HAP-1 (cell line): ENCODE measurements around the gene SEC61A1.

Experiments
- DNase-seq, 2 experiments: peaks; one replicate each; pipeline ENCODE4 v3.0.0-alpha.2; 2016 to 2020; ENCODE audit warnings: low spot score in 2 of 2
- H3K27me3 ChIP-seq: fragments of 250-450 bp; sonication (Bioruptor Pico); 2 replicates; pipeline ENCODE4 v1.5.1; 2020; ENCODE audit warnings: low read depth, mild to moderate bottlenecking, moderate library complexity
- H3K36me3 ChIP-seq: fragments of 250-450 bp; sonication (Bioruptor Pico); replicated peaks from 2 replicates; pipeline ENCODE4 v1.5.1; 2020; ENCODE audit warnings: mild to moderate bottlenecking
- H3K4me1 ChIP-seq: fragments of 250-450 bp; sonication (Bioruptor Pico); 2 replicates; pipeline ENCODE4 v1.5.1; 2020; ENCODE audit warnings: mild to moderate bottlenecking
- H3K4me3 ChIP-seq: fragments of 250-450 bp; sonication (Bioruptor Pico); 2 replicates; pipeline ENCODE4 v1.5.1; 2020; ENCODE audit warnings: mild to moderate bottlenecking, moderate library complexity
- H3K9me3 ChIP-seq: fragments of 250-450 bp; sonication (Bioruptor Pico); 2 replicates; pipeline ENCODE4 v1.5.1; 2020; ENCODE audit warnings: mild to moderate bottlenecking, moderate library complexity
- in situ Hi-C: fragments of 300-500 bp; cut with MboI; formaldehyde crosslinking; loops from 3 replicates; pipeline ENCODE4 v1.14.3; 2020; ENCODE audit warnings: low sequenced_read_pairs, inconsistent platforms, mixed read lengths

SEC61A1 gene

DNA sequence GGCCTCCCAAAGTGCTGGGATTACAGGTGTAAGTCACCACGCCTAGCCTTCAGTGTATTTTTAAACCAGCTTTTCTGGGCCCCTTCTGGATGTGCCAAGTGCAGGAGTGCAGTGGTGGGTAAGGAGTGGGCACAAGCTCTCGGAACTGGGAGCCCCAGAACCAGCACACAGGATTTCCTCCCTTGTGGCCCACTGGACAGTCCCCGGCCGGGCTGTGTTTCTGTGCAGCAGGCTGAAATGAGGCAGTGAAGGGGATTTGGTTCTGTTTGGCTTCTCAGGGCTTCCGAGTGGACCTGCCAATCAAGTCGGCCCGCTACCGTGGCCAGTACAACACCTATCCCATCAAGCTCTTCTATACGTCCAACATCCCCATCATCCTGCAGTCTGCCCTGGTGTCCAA is 14.4 kb downstream of the SEC61A1 start:
- H3K4me1 ChIP-seq = no peaks in the 10 kb centered on the region
- H3K27me3 ChIP-seq = no peaks in the 10 kb centered on the region
- H3K4me3 ChIP-seq = no peak overlapping the region
- no peak for DNase-seq
- in situ Hi-C loops = no loop called here
- H3K9me3 ChIP-seq = no peaks in the 10 kb centered on the region
- peaks cover 98% of the 10 kb centered on the region for H3K36me3 ChIP-seq

GRCh38 chr3:128067489-128067888 is 15.3 kb downstream of the SEC61A1 start:
- no peak for DNase-seq
- in situ Hi-C loops = no loop called here
- peaks cover 98% of the 10 kb centered on the region for H3K36me3 ChIP-seq

DNA sequence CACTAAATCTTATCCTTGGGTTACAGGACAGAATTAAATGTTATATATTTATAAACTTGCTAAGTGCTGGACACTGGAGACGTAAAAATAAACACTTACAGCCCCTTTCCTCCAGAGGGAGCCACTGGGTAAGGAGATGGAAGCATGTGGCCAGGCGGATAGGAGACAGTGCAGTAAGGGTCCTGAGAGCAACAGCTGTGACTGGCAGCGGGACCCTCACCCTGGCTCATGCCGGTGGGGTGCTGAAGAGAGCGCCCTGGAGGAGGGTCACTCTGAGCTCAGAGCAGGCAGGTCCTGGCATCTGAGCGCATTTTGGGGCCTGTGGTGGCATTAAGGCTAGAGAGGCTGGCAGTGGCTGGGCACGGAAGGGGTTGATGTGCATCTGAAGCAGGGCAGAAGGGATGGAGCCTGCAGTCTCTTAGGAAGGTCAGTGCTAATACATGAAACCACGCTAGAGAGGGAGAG is 16.0 kb downstream of the SEC61A1 start:
- Histone ChIP-seq H3K9me3 (no peaks in the 10 kb centered on the region), H3K4me1 (no peaks in the 10 kb centered on the region), H3K27me3 (no peaks in the 10 kb centered on the region), H3K4me3 (no peak overlapping the region), H3K36me3 (peaks cover 98% of the 10 kb centered on the region)
- DNase-seq = peak; percentile 53 to 66
- in situ Hi-C loops = no loop called here

More at GRCh38 chr3:128067489-128067888, 15.3 kb downstream of the SEC61A1 start:
- Histone ChIP-seq H3K9me3 (no peaks in the 10 kb centered on the region), H3K4me3 (no peak overlapping the region), H3K4me1 (no peaks in the 10 kb centered on the region), H3K27me3 (no peaks in the 10 kb centered on the region)

DNA sequence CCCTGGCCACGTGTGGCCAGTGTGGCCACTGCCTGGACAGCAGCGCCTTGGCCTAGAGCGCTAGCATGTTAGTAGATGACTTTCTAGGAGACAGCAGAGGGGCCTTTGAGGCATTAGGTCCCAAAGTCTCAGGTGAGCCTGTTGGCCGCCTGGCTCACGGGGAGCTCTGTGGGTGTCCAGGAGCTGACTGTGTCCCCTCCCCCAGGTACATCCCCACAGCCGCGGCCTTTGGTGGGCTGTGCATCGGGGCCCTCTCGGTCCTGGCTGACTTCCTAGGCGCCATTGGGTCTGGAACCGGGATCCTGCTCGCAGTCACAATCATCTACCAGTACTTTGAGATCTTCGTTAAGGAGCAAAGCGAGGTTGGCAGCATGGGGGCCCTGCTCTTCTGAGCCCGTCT is 17.0 kb downstream of the SEC61A1 start:
- in situ Hi-C loops = no loop called here
- H3K27me3 ChIP-seq = no peaks in the 10 kb centered on the region
- H3K9me3 ChIP-seq = no peaks in the 10 kb centered on the region
- DNase-seq = no peak
- H3K4me3 ChIP-seq = no peak overlapping the region
- peaks cover 98% of the 10 kb centered on the region for H3K36me3 ChIP-seq
- no peaks in the 10 kb centered on the region for H3K4me1 ChIP-seq

- Histone ChIP-seq H3K4me3 (no peak overlapping the region), H3K27me3 (no peaks in the 10 kb centered on the region), H3K36me3 (peaks cover 88% of the 10 kb centered on the region), H3K9me3 (no peaks in the 10 kb centered on the region), H3K4me1 (no peaks in the 10 kb centered on the region)
- no peak for DNase-seq
- in situ Hi-C loops = no loop called here
These were observed 18.8 kb downstream of the SEC61A1 start for GRCh38 chr3:128070898-128071591.

DNA sequence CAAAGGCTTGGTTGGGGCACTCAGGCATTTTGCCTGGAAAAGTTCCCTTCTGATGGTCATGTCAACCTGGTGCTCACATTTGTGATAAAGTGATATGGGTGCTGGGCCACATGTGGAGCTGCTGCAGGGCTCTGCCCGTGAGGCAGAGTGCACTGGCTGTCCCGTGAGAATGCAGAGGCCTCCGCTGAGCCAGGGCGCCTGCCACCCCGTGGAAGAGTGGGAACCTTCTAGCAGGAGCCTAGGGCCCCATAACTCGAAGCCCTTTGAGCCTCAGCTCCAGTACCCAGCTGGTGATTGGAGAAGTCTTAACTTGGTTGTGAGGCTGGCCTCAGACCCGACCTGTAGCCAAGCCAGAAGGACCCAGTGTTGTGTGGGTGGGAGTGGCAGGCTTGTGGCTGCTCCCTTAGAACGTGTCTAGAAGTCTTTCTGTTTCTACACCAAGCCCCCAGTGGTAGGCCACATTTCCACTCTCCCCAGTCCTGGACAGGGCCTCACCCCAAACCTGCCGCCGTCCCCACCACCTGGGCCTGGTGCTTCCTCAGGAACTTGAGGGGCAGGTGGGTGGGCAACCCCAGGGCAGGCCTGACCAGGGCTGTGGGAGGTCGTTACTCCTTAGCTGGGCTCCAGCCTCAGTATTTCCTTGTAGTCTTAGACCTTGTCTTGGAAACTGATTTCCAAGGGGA is 19.7 kb downstream of the SEC61A1 start:
- Histone ChIP-seq H3K4me3 (no peak overlapping the region), H3K27me3 (no peaks in the 10 kb centered on the region), H3K9me3 (no peaks in the 10 kb centered on the region), H3K4me1 (no peaks in the 10 kb centered on the region), H3K36me3 (peaks cover 80% of the 10 kb centered on the region)
- DNase-seq = no peak
- in situ Hi-C loops = no loop called here

DNA sequence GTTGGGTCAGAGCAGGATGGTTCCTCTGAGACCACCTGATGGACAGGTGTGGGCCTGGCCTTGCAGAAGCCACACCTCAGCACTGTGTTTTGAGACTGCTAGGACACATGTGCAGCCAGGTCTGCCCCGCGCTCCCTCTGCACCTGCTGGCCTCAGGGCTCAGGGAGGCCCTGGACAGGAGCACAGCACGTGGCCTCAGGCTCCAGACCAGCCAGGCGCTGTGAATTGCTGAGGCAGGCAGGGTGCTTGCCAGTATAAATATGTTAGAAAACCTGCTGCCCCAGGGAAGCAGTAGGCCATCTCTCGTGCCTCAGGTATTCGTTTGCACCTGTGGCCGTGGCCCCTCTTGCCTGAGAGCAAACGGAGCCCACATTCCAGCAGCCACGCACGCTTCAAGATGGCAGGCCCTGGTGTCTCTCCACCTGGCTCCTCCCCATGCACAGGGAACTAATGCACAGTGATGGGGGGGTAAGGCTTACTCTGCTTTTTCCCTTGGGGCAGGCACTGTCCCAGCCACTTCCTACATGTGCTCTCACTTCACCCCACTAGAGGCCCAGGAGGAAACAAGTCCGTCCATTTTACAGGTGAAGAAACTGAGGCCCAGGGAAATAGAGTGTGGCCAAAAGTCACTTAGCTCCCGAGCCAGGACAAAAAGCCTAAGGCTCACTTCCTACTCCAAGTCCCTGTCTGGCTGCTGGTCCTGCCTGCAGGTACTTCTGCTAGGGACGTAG is 20.4 kb downstream of the SEC61A1 start:
- Histone ChIP-seq H3K4me1 (no peaks in the 10 kb centered on the region), H3K27me3 (no peaks in the 10 kb centered on the region), H3K9me3 (no peaks in the 10 kb centered on the region), H3K36me3 (peaks cover 73% of the 10 kb centered on the region), H3K4me3 (no peak overlapping the region)
- no peak for DNase-seq
- in situ Hi-C loops = no loop called here

DNA sequence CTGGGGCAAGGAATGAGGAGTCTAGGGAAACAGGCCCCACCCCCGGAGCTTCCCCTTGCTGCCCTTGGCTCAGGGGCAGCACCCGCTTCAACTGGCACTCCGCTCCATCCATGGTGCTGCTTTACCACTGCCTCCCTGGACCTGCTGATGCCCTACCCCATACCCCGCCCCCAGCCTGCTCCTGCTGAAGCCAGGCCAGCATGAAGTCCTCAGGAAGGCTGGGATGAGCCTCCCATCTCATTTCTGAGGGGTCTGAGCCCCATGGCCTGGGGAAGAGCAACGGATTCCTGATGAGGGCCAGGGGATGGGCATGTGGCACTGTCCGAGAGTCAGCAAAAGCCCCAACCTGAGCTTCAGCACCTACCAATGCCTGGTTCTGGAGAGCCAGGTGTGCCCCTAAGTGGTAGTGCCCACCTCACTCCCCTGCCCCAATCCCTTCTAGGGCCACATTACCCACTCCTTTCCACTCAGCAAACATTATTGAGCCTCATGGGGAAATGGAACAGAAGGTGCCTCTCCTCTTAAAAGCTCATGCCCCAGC is 21.0 kb downstream of the SEC61A1 start:
- H3K4me1 ChIP-seq = no peaks in the 10 kb centered on the region
- peaks cover 71% of the 10 kb centered on the region for H3K36me3 ChIP-seq
- in situ Hi-C loops = no loop called here
- no peak for DNase-seq
- H3K27me3 ChIP-seq = no peaks in the 10 kb centered on the region
- H3K9me3 ChIP-seq = no peaks in the 10 kb centered on the region
- no peak overlapping the region for H3K4me3 ChIP-seq

DNA sequence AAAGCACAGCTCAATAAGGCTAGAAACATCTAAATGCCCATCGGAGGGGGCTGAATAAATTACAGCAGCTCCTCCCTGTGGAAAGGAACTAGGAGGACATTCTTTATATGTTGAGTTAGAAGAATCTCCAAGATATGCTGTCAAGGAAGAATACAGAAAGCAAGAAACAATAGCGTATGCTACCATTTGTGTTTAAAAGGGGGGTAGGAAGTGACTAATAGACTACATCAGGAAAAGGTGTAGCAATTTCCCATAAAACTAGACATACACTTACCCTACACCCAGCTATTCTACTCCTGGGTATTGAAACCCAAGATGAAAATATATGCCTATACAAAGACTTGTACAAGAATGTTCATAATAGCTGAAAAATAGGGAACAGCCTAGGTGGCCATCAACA is 21.6 kb downstream of the SEC61A1 start:
- in situ Hi-C loops = no loop called here
- no peak for DNase-seq
- Histone ChIP-seq H3K27me3 (no peaks in the 10 kb centered on the region), H3K9me3 (no peaks in the 10 kb centered on the region), H3K36me3 (peaks cover 71% of the 10 kb centered on the region), H3K4me3 (no peak overlapping the region), H3K4me1 (no peaks in the 10 kb centered on the region)

GRCh38 chr3:128074851-128075521 is 22.7 kb downstream of the SEC61A1 start:
- no peak for DNase-seq
- in situ Hi-C loops = no loop called here
- Histone ChIP-seq H3K4me1 (no peaks in the 10 kb centered on the region), H3K4me3 (no peak overlapping the region), H3K36me3 (peaks cover 70% of the 10 kb centered on the region), H3K27me3 (no peaks in the 10 kb centered on the region), H3K9me3 (no peaks in the 10 kb centered on the region)

- in situ Hi-C loops = no loop called here
- Histone ChIP-seq H3K4me1 (no peaks in the 10 kb centered on the region), H3K36me3 (peaks cover 70% of the 10 kb centered on the region), H3K4me3 (no peak overlapping the region), H3K9me3 (no peaks in the 10 kb centered on the region), H3K27me3 (no peaks in the 10 kb centered on the region)
- DNase-seq = no peak
These were observed 23.6 kb downstream of the SEC61A1 start for GRCh38 chr3:128075522-128076482.

DNA sequence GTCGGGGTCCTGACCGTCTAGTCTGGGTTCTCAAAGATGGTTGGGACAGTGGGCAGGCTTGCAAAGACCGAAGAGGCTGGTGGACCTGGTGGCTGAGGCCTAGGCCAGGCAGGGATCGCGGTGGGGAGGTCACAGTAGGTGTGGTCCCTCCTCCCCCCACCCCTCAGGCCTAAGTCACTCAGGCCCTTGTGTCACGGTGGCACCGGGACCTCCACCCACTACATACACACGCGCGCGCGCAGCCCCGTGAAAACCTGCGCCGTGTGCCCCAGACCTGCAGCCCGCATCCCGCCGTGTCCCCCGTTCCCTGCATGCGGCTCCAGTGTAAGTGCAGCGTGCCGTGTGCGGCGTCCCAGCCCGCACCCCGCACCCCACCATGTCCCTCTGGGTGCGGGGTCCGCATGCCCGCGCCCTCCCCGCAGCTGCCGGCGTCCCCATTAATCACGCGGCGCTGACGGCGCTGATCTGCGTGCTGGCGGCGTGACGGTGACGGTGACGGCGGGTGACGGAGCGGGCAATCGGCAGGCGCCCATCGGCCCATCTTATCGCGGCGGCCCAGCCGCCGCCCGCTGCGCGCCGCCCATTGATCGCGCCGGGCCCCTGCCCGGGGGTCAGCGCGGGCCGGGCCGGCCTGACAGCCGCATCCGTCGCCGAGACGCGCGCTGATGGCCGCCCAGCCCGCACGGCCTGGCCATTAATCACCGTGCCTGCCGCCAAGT is 24.4 kb downstream of the SEC61A1 start:
- Histone ChIP-seq H3K27me3 (no peaks in the 10 kb centered on the region), H3K4me1 (no peaks in the 10 kb centered on the region), H3K4me3 (no peak overlapping the region), H3K9me3 (no peaks in the 10 kb centered on the region), H3K36me3 (peaks cover 68% of the 10 kb centered on the region)
- no peak for DNase-seq
- in situ Hi-C loops = no loop called here
